K562 (cell line): ENCODE data around the gene DVL3. TPM values are rescaled to one million over a fixed set of nuclear protein-coding genes. Genes with fewer than 3 reads are reported as not detected.

Source experiments
- BCLAF1 ChIP-seq, 2 experiments: fragments of 450-650 bp in 1 of 2; IDR thresholded peaks; 2 replicates each; pipeline ENCODE4 v1.6.1; 2011 to 2017; ENCODE audit warnings: low read depth in 2 of 2, antibody characterized with exemption in 1 of 2, borderline replicate concordance in 1 of 2, low read length in 1 of 2, mild to moderate bottlenecking in 1 of 2, mixed read lengths in 1 of 2; ENCODE audit not compliant: control insufficient read depth in 1 of 2
- CTBP1 ChIP-seq: fragments of 450-650 bp; IDR thresholded peaks from 2 replicates; pipeline ENCODE4 v1.6.1; 2016; ENCODE audit warnings: borderline replicate concordance
- EP300 ChIP-seq: IDR thresholded peaks from 2 replicates; pipeline ENCODE4 v1.6.1; 2012; ENCODE audit warnings: low read length, improper control_type of control experiment
- ERF ChIP-seq: fragments of 450-650 bp; formaldehyde crosslinking; IDR thresholded peaks from 2 replicates; pipeline ENCODE4 v1.4.0; 2020; ENCODE audit warnings: mild to moderate bottlenecking, mixed read lengths
- FIP1L1 ChIP-seq: fragments of 200-400 bp; formaldehyde crosslinking; IDR thresholded peaks from 2 replicates; pipeline ENCODE4 v1.6.1; 2018; ENCODE audit warnings: mild to moderate bottlenecking, low read depth, low read length; ENCODE audit not compliant: poor library complexity, severe bottlenecking
- IRF1 ChIP-seq: sonication (generic); formaldehyde crosslinking; IDR thresholded peaks from 2 replicates; pipeline ENCODE4 v1.8.0; 2022; ENCODE audit warnings: missing genetic modification reagents, mild to moderate bottlenecking, borderline replicate concordance
- MBD1 ChIP-seq: fragments of 250-450 bp; sonication (Bioruptor Pico); IDR thresholded peaks from 2 replicates; pipeline ENCODE4 v1.8.0; 2022; ENCODE audit warnings: inconsistent platforms
- PHB2 ChIP-seq: fragments of 450-650 bp; IDR thresholded peaks from 2 replicates; pipeline ENCODE4 v1.6.1; 2017; ENCODE audit warnings: low read depth
- RFX7 ChIP-seq: fragments of 250-450 bp; sonication (Bioruptor Pico); IDR thresholded peaks from 2 replicates; pipeline ENCODE4 v1.5.1; 2021; ENCODE audit warnings: mild to moderate bottlenecking
- SAFB ChIP-seq: fragments of 200-400 bp; formaldehyde crosslinking; IDR thresholded peaks from 2 replicates; pipeline ENCODE4 v1.6.1; 2017; ENCODE audit warnings: low read depth, low read length, borderline replicate concordance
- SMARCB1 ChIP-seq: IDR thresholded peaks from 2 replicates; pipeline ENCODE4 v1.6.1; 2011; ENCODE audit warnings: improper control_type of control experiment, low read depth; ENCODE audit not compliant: insufficient read length
- SP1 ChIP-seq: sonication (generic); formaldehyde crosslinking; IDR thresholded peaks from 2 replicates; pipeline ENCODE4 v1.8.1; 2022; ENCODE audit warnings: mild to moderate bottlenecking, missing genetic modification reagents
- USF1 ChIP-seq: sonication (generic); formaldehyde crosslinking; IDR thresholded peaks from 2 replicates; pipeline ENCODE4 v1.9.0; 2022; ENCODE audit warnings: mild to moderate bottlenecking, missing genetic modification reagents
- XRCC5 ChIP-seq: fragments of 200-400 bp; formaldehyde crosslinking; IDR thresholded peaks from 2 replicates; pipeline ENCODE4 v1.6.1; 2017; ENCODE audit warnings: low read depth, mild to moderate bottlenecking, low read length
- ZMIZ1 ChIP-seq, 2 experiments: fragments of 150-350 bp in 1 of 2; IDR thresholded peaks; 2 replicates each; pipeline ENCODE4 v1.6.1; 2012 to 2016; ENCODE audit warnings: low read depth in 2 of 2, low read length in 2 of 2, mild to moderate bottlenecking in 1 of 2, moderate library complexity in 1 of 2
- ZNF77 ChIP-seq: fragments of 250-450 bp; sonication (Bioruptor Pico); IDR thresholded peaks from 2 replicates; pipeline ENCODE4 v1.5.0; 2020
- ZNF780A ChIP-seq: fragments of 250-450 bp; sonication (Bioruptor Pico); IDR thresholded peaks from 2 replicates; pipeline ENCODE4 v1.5.0; 2021; ENCODE audit warnings: mild to moderate bottlenecking
- polyA plus RNA-seq, 8 experiments: library from polyadenylated mRNA; depleted of rRNA in 4 of 8; stranded (reverse) in 5 of 8; unstranded in 3 of 8; fragments of >200 nt; fragmentation: Nextera tagmentation in 2 of 8; fragmentation: Illumina TruSeq in 1 of 8; extraction: Ambion mirVana in 2 of 8; extraction: Trizol in 1 of 8; gene quantifications; 2 replicates each; pipeline versions ENCODE4 v1.2.1 to v1.2.3, GENCODE V29; 2011 to 2014; ENCODE audit warnings: inconsistent platforms in 1 of 8, missing spikeins in 1 of 8
- total RNA-seq, 7 experiments: library from RNA; depleted of rRNA in 6 of 7; stranded (reverse); fragments of >200 nt in 6 of 7; fragmentation: Illumina TruSeq in 2 of 7; extraction: Trizol in 2 of 7; gene quantifications; 2 replicates each; pipeline versions ENCODE4 v1.2.1 to v1.2.3, GENCODE V29; 2011 to 2021; ENCODE audit warnings: low replicate concordance in 1 of 7

The DVL3 gene
- total and polyA plus RNA-seq, 9 of the 15 experiments (the other 6 are each of a cell fraction or from before 2014, with no cell fraction given) = 3.1 to 57.9 (median 20.1) TPM

- TF ChIP-seq ZMIZ1 (IDR thresholded peaks at IDR 0.05; ENCODE audit: low read depth in 2 of 2, low read length in 2 of 2) = no peak
- no peak for TF ChIP-seq EP300
- TF ChIP-seq PHB2 = no peak
- no peak for TF ChIP-seq ZNF780A (CRISPR knock-in tag)
- TF ChIP-seq SAFB = no peak
- TF ChIP-seq RFX7 (CRISPR knock-in tag) = no peak
- TF ChIP-seq IRF1 = no peak
- TF ChIP-seq ZNF77 (CRISPR knock-in tag) = no peak
- TF ChIP-seq CTBP1 = peak; percentile 59; the same call in 1 of the 2 replicates
- no peak for TF ChIP-seq MBD1
- no peak; the same call in 1 of the 2 replicates for TF ChIP-seq SP1 (CRISPR knock-in tag)
- TF ChIP-seq ERF = no peak
- TF ChIP-seq XRCC5 = no peak
- TF ChIP-seq FIP1L1 = no peak
- TF ChIP-seq SMARCB1 = no peak
- TF ChIP-seq BCLAF1 (IDR thresholded peaks at IDR 0.05; ENCODE audit: borderline replicate concordance in 1 of 2, control insufficient read depth in 1 of 2, low read depth in 2 of 2, low read length in 1 of 2) = no peak
- no peak for TF ChIP-seq USF1 (CRISPR knock-in tag)
Observed at GRCh38 chr3:184154885-184155643, at the start of gene DVL3 (continued).
